Measurements from ENCODE around the gene IL3RA. TPM values are rescaled to one million over a fixed set of nuclear protein-coding genes. Genes with fewer than 3 reads are reported as not detected.
"Not testable (repeated sequence)": the region's sequence is repeated elsewhere in the genome, so short reads cannot be mapped to it uniquely, and the experiment has no call there.

Gene IL3RA
- total RNA-seq, 5 donors from 2014 or later (not counting 1 experiment from before 2014, with no cell fraction given), result 0.16 to 0.75 (median 0.35) TPM

DNA sequence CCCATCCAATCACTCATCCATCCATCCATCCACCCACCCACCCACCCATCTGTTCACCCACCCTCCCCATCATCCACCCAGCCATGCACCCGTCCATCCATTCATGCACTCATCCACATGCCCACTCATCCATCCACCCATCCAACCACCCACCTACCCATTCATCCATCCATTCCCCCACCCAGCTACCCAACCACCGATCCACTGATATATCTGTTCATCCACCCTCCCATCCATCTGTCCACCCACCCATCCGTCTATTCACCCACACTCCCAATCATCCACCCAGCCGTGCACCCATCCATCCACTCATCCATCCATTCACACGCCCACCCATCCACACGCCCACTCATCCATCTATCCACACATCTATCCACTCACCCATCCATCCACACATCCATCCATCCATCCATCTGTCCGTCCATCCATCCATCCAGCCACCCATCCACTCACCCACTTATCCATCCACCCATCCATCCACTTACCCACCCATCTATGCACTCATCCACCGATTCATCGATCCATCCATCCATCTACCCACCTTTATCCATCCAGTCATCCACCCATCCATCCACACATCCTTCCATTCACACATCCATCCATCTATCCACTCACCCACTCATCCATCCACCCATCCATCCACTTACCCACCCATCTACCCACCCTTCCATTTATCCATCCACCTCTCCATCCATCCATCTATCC is 87.7 kb downstream of the IL3RA start:
- Histone ChIP-seq H3K27ac (ENCODE audit: low read length) (no peak overlapping the region), H3K27me3 (replicated peaks in 1 of 2; ENCODE audit: control insufficient read depth in 2 of 2, extremely low read depth in 1 of 2, insufficient read depth in 2 of 2, low read length in 1 of 2) (no peaks in the 10 kb centered on the region), H3K9me3 (no peaks in the 10 kb centered on the region), H3K4me3 (ENCODE audit: control insufficient read depth in 1 of 2, extremely low read depth in 1 of 2, low read length in 1 of 2) (no peak overlapping the region), H3K4me1 (ENCODE audit: control insufficient read depth in 1 of 2, extremely low read depth in 1 of 2, insufficient read depth in 2 of 2, low read length in 2 of 2) (no peaks in the 10 kb centered on the region), H3K36me3 (ENCODE audit: control insufficient read depth in 2 of 2, extremely low read depth in 1 of 2, insufficient read depth in 1 of 2, low read length in 1 of 2) (peaks cover 23 to 34% of the 10 kb centered on the region in 2 donors)
- peaks cover 0 to 18% (median 0%) of the 10 kb centered on the region in 3 donors for H3K4me1 Mint-ChIP-seq
- no peaks in the 10 kb centered on the region for H3K27me3 Mint-ChIP-seq
- H3K9me3 Mint-ChIP-seq, result peaks cover 14 to 21% (median 16%) of the 10 kb centered on the region in 3 donors
- WGBS (ENCODE audit: insufficient coverage), result 85% methylated on average over 8 of the region's 9 CpGs
- no peak overlapping the region for H3K4me3 Mint-ChIP-seq
- H3K36me3 Mint-ChIP-seq, result peaks cover 57% of the 10 kb centered on the region
- DNase-seq (no peak), ATAC-seq (replicated peaks in 1 of 4) (no peak)
- POLR2A ChIA-PET, result no interaction called here
- CTCF ChIA-PET, result no interaction called here
- H3K27ac Mint-ChIP-seq, result no peak overlapping the region

DNA sequence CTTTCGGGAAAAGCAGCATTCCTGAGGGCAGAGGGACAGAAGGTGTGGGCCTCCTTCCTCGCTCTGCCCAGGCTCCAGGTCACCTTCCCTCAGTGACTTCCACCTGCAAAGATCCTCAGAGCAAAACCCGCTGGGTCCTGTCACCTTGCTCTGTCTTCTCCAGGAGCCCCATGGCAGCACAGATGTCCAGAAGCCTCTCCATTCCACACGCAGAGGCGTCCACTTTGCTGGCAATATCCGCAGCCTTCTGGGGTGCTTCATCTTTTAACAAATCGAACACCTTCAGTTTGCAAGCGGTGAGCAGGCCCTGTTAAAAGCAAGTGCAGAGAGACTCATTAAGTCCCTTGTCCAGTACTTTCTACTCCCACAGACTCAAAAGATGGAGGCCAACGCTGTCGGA is 88.8 kb downstream of the IL3RA start:
- no peak overlapping the region for H3K4me3 Mint-ChIP-seq
- peaks cover 48% of the 10 kb centered on the region for H3K36me3 Mint-ChIP-seq
- H3K9me3 Mint-ChIP-seq, result peaks cover 13 to 16% (median 14%) of the 10 kb centered on the region in 3 donors
- 95% methylated on average over 9 of the region's 10 CpGs for WGBS (ENCODE audit: insufficient coverage)
- no peaks in the 10 kb centered on the region for H3K4me1 ChIP-seq (ENCODE audit: control insufficient read depth in 1 of 2, extremely low read depth in 1 of 2, insufficient read depth in 2 of 2, low read length in 2 of 2)
- ChIA-PET POLR2A (no interaction called here), CTCF (no interaction called here)
- H3K27ac Mint-ChIP-seq, result no peak overlapping the region
- no peak overlapping the region for H3K27ac ChIP-seq (ENCODE audit: low read length)
- H3K36me3 ChIP-seq (ENCODE audit: control insufficient read depth in 2 of 2, extremely low read depth in 1 of 2, insufficient read depth in 1 of 2, low read length in 1 of 2), result peaks cover 23 to 34% of the 10 kb centered on the region in 2 donors
- no peak overlapping the region for H3K4me3 ChIP-seq (ENCODE audit: control insufficient read depth in 1 of 2, extremely low read depth in 1 of 2, low read length in 1 of 2)
- no peaks in the 10 kb centered on the region for H3K9me3 ChIP-seq
- DNase-seq (no peak), ATAC-seq (replicated peaks in 1 of 4) (no peak)
- H3K27me3 Mint-ChIP-seq, result no peaks in the 10 kb centered on the region
- peaks cover 0 to 10% (median 0%) of the 10 kb centered on the region in 3 donors for H3K4me1 Mint-ChIP-seq
- H3K27me3 ChIP-seq (replicated peaks in 1 of 2; ENCODE audit: control insufficient read depth in 2 of 2, extremely low read depth in 1 of 2, insufficient read depth in 2 of 2, low read length in 1 of 2), result no peaks in the 10 kb centered on the region

DNA sequence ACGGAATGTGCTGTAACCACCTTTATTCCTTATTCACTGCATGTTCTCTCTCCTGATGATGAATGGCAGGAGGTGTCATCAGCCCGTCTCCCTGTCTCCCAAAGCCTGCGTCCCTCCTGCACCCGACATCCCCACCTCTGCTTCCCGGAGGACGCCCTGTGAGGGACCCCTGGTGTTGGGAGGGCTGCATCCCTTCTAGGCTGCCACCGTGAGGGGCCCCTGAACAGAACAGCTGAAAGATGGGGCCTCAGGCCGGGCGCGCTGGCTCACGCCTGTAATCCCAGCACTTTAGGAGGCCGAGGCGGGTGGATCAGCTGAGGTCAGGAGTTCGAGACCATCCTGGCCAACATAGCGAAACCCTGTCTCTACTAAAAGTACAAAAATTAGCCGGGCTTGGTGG is 89.7 kb downstream of the IL3RA start:
- peaks cover 22 to 32% of the 10 kb centered on the region in 2 donors for H3K36me3 ChIP-seq (ENCODE audit: control insufficient read depth in 2 of 2, extremely low read depth in 1 of 2, insufficient read depth in 1 of 2, low read length in 1 of 2)

DNA sequence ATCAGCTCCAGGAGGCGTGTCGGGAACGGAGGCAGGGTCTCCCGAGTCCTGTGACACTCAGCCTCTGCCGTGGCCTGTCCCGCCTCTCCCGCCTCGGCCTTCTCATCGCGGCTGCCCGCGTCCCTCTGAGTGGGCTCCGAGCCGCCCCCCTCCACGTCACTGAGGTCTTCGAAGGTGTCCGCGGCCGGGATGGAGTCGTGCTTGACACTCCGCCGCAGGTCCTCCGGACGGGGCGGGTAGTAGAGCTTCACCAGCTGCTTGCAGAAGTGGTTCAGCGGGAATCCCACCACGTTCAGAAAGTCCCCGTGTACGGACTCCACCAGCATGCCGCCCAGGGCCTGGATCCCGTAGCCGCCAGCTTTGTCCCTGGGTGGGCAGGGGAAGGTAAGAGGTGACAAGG is 91.2 kb downstream of the IL3RA start:
- ATAC-seq (replicated peaks in 1 of 4) (no peak), DNase-seq (no peak)
- no peak overlapping the region for H3K4me3 Mint-ChIP-seq
- H3K27me3 Mint-ChIP-seq, result no peaks in the 10 kb centered on the region
- no peak overlapping the region for H3K27ac Mint-ChIP-seq
- CTCF ChIA-PET, result no interaction called here
- 95% methylated on average over 27 of the region's 32 CpGs for WGBS (ENCODE audit: insufficient coverage)
- peaks cover 34% of the 10 kb centered on the region for H3K36me3 Mint-ChIP-seq
- POLR2A ChIA-PET, result no interaction called here
- Histone ChIP-seq H3K27me3 (replicated peaks in 1 of 2; ENCODE audit: control insufficient read depth in 2 of 2, extremely low read depth in 1 of 2, insufficient read depth in 2 of 2, low read length in 1 of 2) (no peaks in the 10 kb centered on the region), H3K4me3 (ENCODE audit: control insufficient read depth in 1 of 2, extremely low read depth in 1 of 2, low read length in 1 of 2) (no peak overlapping the region), H3K4me1 (ENCODE audit: control insufficient read depth in 1 of 2, extremely low read depth in 1 of 2, insufficient read depth in 2 of 2, low read length in 2 of 2) (no peaks in the 10 kb centered on the region), H3K27ac (ENCODE audit: low read length) (no peak overlapping the region), H3K36me3 (ENCODE audit: control insufficient read depth in 2 of 2, extremely low read depth in 1 of 2, insufficient read depth in 1 of 2, low read length in 1 of 2) (peaks cover 10 to 23% of the 10 kb centered on the region in 2 donors), H3K9me3 (no peaks in the 10 kb centered on the region)
- H3K9me3 Mint-ChIP-seq, result peaks cover 3 to 13% (median 4%) of the 10 kb centered on the region in 3 donors
- H3K4me1 Mint-ChIP-seq, result peaks cover 0 to 9% (median 0%) of the 10 kb centered on the region in 3 donors

More for the DNA sequence above, 89.7 kb downstream of the IL3RA start:
- POLR2A ChIA-PET; DNase-seq; CTCF ChIA-PET; ATAC-seq (replicated peaks in 1 of 4); H3K4me1 ChIP-seq (ENCODE audit: control insufficient read depth in 1 of 2, extremely low read depth in 1 of 2, insufficient read depth in 2 of 2, low read length in 2 of 2); H3K27me3 Mint-ChIP-seq; H3K4me3 Mint-ChIP-seq; H3K27ac ChIP-seq (ENCODE audit: low read length); H3K9me3 ChIP-seq; H3K4me3 ChIP-seq (ENCODE audit: control insufficient read depth in 1 of 2, extremely low read depth in 1 of 2, low read length in 1 of 2); H3K27me3 ChIP-seq (replicated peaks in 1 of 2; ENCODE audit: control insufficient read depth in 2 of 2, extremely low read depth in 1 of 2, insufficient read depth in 2 of 2, low read length in 1 of 2); H3K27ac Mint-ChIP-seq; H3K4me1 Mint-ChIP-seq: not testable (repeated sequence)
- WGBS (ENCODE audit: insufficient coverage), result 88% methylated on average over 6 of the region's 16 CpGs
- Mint-ChIP-seq H3K36me3 (peaks cover 44% of the 10 kb centered on the region), H3K9me3 (peaks cover 13 to 16% (median 14%) of the 10 kb centered on the region in 3 donors)

DNA sequence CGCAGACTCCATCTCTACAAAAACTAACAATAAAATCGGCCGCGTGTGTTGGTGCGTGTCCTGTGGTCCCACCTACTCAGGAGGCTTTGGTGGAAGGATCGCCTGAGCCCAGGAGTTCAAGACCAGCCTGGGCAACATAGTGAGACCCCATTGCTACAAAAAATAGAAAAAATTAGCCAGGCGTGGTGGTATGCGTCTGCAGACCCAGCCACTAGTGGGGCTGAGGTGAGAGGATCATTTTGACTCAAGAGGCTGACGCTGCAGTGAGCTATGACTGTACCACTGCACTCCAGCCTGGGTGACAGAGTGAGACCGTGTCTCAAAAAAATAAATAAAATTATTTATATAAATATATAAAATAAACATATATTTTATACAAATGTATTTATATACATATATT is 93.9 kb downstream of the IL3RA start:
- no peak overlapping the region for H3K27ac ChIP-seq (ENCODE audit: low read length)
- POLR2A ChIA-PET, result no interaction called here
- no peak overlapping the region for H3K4me3 ChIP-seq (ENCODE audit: control insufficient read depth in 1 of 2, extremely low read depth in 1 of 2, low read length in 1 of 2)
- peaks cover 17% of the 10 kb centered on the region in 2 donors for H3K36me3 ChIP-seq (ENCODE audit: control insufficient read depth in 2 of 2, extremely low read depth in 1 of 2, insufficient read depth in 1 of 2, low read length in 1 of 2)
- Mint-ChIP-seq H3K4me1 (no peaks in the 10 kb centered on the region), H3K36me3 (peaks cover 20% of the 10 kb centered on the region), H3K4me3 (no peak overlapping the region), H3K27ac (no peak overlapping the region), H3K27me3 (no peaks in the 10 kb centered on the region), H3K9me3 (no peaks in the 10 kb centered on the region)
- 80% methylated on average over 1 of the region's 10 CpGs for WGBS (ENCODE audit: insufficient coverage)
- no peaks in the 10 kb centered on the region for H3K4me1 ChIP-seq (ENCODE audit: control insufficient read depth in 1 of 2, extremely low read depth in 1 of 2, insufficient read depth in 2 of 2, low read length in 2 of 2)
- H3K9me3 ChIP-seq, result no peaks in the 10 kb centered on the region
- CTCF ChIA-PET, result no interaction called here
- no peak for ATAC-seq (replicated peaks in 1 of 4)
- no peak for DNase-seq
- no peaks in the 10 kb centered on the region for H3K27me3 ChIP-seq (replicated peaks in 1 of 2; ENCODE audit: control insufficient read depth in 2 of 2, extremely low read depth in 1 of 2, insufficient read depth in 2 of 2, low read length in 1 of 2)

Other genes with a start within 250 kb of the IL3RA start
- 1 to 10 TPM in 2 of 5 donors, under 1 TPM in 3; 0.48 to 1.9 (median 0.82) TPM for gene CRLF2, start 124.1 kb upstream of the IL3RA start, total RNA-seq
- gene CSF2RA, start 68.0 kb upstream of the IL3RA start, total RNA-seq, result under 1 TPM in 4 of 5 donors, not detected in 1; 0.26 to 0.78 (median 0.47) TPM
- gene SLC25A6, start 55.3 kb downstream of the IL3RA start, total RNA-seq, result 100 to 1,000 TPM; 293 to 355 (median 334) TPM
- 10 to 100 TPM; 44.9 to 48.8 (median 45.4) TPM for gene ASMTL, start 116.1 kb downstream of the IL3RA start, total RNA-seq
- 100 to 1,000 TPM; 114 to 219 (median 182) TPM for gene P2RY8, start 200.4 kb downstream of the IL3RA start, total RNA-seq

Data from T-cell (primary cell).